GM18868 (cell line): ENCODE measurements around the gene FKBP4.
"Not testable (repeated sequence)": the region's sequence is repeated elsewhere in the genome, so short reads cannot be mapped to it uniquely, and the experiment has no call there.

ENCODE experiments used
- ATAC-seq: cut with Tn5 transposase; IDR thresholded peaks from one replicate; pipeline ENCODE4 v1.9.1; 2021; ENCODE audit warnings: mild to moderate bottlenecking, moderate library complexity; ENCODE audit not compliant: unreplicated experiment

The FKBP4 gene

GRCh38 chr12:2794736-2795289 lies at the start of gene FKBP4:
FKBP4 (plus strand) TSS chr12:2794970; CDS start chr12:2795140, 170 bp downstream.
- peak; percentile 83 for ATAC-seq

- no peak for ATAC-seq
Observed at GRCh38 chr12:2745655-2746054, 49.1 kb upstream of the FKBP4 start.

- ATAC-seq: no peak
Observed at GRCh38 chr12:2749580-2749979, 45.2 kb upstream of the FKBP4 start.

- no peak for ATAC-seq
Observed at GRCh38 chr12:2750185-2750584, 44.6 kb upstream of the FKBP4 start.

- ATAC-seq: no peak
Observed at GRCh38 chr12:2751230-2751629, 43.5 kb upstream of the FKBP4 start.

- no peak for ATAC-seq
Observed at GRCh38 chr12:2751686-2752085, 43.1 kb upstream of the FKBP4 start.

- ATAC-seq: no peak
Observed at GRCh38 chr12:2752676-2753371, 41.9 kb upstream of the FKBP4 start.

- no peak for ATAC-seq
Observed at GRCh38 chr12:2753536-2753935, 41.2 kb upstream of the FKBP4 start.

- ATAC-seq: no peak
Observed at GRCh38 chr12:2754208-2754607, 40.6 kb upstream of the FKBP4 start.

GRCh38 chr12:2756756-2757155 lies 38.0 kb upstream of the FKBP4 start:
- no peak for ATAC-seq

GRCh38 chr12:2759733-2760132 lies 35.0 kb upstream of the FKBP4 start:
- no peak for ATAC-seq

GRCh38 chr12:2764398-2764797 lies 30.4 kb upstream of the FKBP4 start:
- no peak for ATAC-seq

GRCh38 chr12:2765052-2765451 lies 29.7 kb upstream of the FKBP4 start:
- no peak for ATAC-seq

- ATAC-seq: no peak
Observed at GRCh38 chr12:2765608-2766007, 29.2 kb upstream of the FKBP4 start.

- ATAC-seq: no peak
Observed at GRCh38 chr12:2768224-2768961, 26.4 kb upstream of the FKBP4 start.

- no peak for ATAC-seq
Observed at GRCh38 chr12:2769866-2770533, 24.8 kb upstream of the FKBP4 start.

GRCh38 chr12:2770544-2770943 lies 24.2 kb upstream of the FKBP4 start:
- not testable (repeated sequence) for ATAC-seq

GRCh38 chr12:2772370-2772769 lies 22.4 kb upstream of the FKBP4 start:
- ATAC-seq: no peak

GRCh38 chr12:2773199-2773875 lies 21.4 kb upstream of the FKBP4 start:
- no peak for ATAC-seq

GRCh38 chr12:2775431-2775830 lies 19.3 kb upstream of the FKBP4 start:
- no peak for ATAC-seq
